ENCODE measurements around the gene CCDC178. TPM values are rescaled to one million over a fixed set of nuclear protein-coding genes. Genes with fewer than 3 reads are reported as not detected.
"Not testable (repeated sequence)": the region's sequence is repeated elsewhere in the genome, so short reads cannot be mapped to it uniquely, and the experiment has no call there.

CCDC178 gene
- total RNA-seq, 1 donor from 2014 or later: 2.8 TPM

DNA sequence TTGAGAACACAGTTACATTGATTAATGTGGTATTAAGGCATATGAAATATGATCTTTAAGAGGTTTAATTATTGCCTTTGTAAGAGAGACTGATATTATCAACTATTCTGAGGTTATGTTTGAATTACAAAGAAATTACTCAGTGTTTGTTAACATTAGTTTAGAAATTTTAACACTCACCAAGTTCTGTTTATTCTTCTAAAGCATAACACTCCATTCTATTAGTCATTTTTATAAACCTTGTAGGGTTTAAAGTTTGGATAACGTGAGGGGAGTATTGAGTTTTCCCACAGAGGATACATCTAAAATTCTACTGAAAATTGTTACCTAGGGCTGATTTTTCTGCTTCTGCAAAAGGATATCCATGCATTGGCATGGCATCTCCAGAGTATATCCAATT lies 7.7 kb downstream of the CCDC178 start:
- Mint-ChIP-seq H3K4me3 (no peak overlapping the region), H3K27ac (no peak overlapping the region), H3K9me3 (no peaks in the 10 kb centered on the region), H3K36me3 (no peaks in the 10 kb centered on the region), H3K27me3 (no peaks in the 10 kb centered on the region), H3K4me1 (ENCODE audit: unreplicated experiment) (no peaks in the 10 kb centered on the region)
- TF ChIP-seq, protein P1, sequence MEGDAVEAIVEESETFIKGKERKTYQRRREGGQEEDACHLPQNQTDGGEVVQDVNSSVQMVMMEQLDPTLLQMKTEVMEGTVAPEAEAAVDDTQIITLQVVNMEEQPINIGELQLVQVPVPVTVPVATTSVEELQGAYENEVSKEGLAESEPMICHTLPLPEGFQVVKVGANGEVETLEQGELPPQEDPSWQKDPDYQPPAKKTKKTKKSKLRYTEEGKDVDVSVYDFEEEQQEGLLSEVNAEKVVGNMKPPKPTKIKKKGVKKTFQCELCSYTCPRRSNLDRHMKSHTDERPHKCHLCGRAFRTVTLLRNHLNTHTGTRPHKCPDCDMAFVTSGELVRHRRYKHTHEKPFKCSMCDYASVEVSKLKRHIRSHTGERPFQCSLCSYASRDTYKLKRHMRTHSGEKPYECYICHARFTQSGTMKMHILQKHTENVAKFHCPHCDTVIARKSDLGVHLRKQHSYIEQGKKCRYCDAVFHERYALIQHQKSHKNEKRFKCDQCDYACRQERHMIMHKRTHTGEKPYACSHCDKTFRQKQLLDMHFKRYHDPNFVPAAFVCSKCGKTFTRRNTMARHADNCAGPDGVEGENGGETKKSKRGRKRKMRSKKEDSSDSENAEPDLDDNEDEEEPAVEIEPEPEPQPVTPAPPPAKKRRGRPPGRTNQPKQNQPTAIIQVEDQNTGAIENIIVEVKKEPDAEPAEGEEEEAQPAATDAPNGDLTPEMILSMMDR (conservative IDR thresholded peaks at IDR 0.05): no peak
- no peak for DNase-seq (ENCODE audit: extremely low spot score, unreplicated experiment)

DNA sequence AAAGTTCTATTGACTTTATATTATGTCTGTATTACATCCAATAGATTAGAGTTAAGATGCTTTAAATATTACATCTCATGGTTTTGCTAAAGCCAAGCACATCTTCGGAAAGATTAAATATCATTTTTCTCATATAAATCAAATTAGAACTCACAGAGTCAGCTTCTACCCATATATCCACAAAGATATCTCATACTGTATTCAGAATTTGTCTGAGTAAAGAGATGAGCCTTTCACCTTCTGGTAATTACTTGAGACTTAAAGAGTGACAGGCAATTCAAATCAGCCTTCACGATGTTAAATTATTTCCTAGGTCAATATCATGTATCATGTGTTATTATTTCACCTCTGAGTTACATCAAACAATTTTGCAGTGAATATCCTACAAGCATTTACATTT lies 13.0 kb downstream of the CCDC178 start:
- Mint-ChIP-seq H3K4me3 (no peak overlapping the region), H3K27me3 (no peaks in the 10 kb centered on the region), H3K4me1 (ENCODE audit: unreplicated experiment) (no peaks in the 10 kb centered on the region), H3K9me3 (no peaks in the 10 kb centered on the region), H3K36me3 (no peaks in the 10 kb centered on the region), H3K27ac (no peak overlapping the region)
- DNase-seq (ENCODE audit: extremely low spot score, unreplicated experiment): no peak
- TF ChIP-seq, protein P1 (conservative IDR thresholded peaks at IDR 0.05): no peak

DNA sequence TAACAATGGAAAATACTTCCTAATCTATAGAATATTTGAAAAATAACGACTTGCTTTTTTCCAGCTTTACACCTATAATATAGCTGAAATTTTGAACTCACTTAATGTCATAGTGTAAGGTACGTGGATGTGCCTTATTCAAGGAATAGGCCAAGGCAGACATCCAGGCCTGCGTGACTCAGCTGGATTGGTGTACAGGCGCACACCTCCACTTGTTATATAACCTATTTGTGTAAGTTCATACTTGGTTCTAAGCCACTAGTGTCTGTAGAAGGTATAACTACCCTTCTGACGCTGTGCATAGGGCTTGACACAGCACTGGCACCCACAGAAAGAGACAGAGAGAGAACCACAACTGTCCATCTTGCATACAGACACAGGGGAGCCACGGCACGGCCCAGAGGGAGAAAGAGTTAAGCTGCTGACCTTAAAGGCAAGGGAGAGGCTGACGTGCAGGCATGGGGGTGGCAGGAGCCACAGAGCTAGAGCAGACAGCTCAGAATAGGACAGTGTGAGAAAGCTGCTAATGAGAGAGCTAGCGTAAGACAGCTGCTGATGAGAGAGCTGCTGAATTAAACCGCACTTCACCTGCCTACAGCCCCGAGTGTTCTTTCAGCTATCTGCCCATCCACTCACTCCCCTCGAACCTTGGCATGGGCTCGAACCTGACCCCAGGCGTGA lies 16.1 kb downstream of the CCDC178 start:
- no peak overlapping the region for H3K27ac Mint-ChIP-seq

DNA sequence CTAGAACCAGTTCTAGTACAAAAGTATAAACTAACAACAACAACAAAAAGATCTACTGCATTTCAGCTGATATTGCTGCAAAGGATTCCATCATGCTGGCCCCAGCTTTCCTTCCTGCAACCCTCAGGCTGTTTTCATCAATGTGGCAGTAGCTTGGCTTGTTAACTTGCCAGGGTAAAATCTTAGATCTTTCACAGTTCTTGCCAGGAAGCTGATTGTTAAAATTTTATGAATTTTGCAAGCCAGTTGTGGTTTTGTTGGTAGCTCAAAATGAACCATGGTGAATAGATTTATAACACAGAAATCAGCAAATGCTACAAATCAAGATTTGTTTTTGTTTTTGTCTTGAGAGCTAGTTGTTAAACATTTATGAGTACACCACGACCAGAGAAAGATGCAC lies 19.3 kb downstream of the CCDC178 start:
- DNase-seq (ENCODE audit: extremely low spot score, unreplicated experiment): no peak
- Mint-ChIP-seq H3K4me1 (ENCODE audit: unreplicated experiment) (no peaks in the 10 kb centered on the region), H3K27ac (no peak overlapping the region), H3K36me3 (no peaks in the 10 kb centered on the region), H3K4me3 (no peak overlapping the region), H3K9me3 (no peaks in the 10 kb centered on the region), H3K27me3 (no peaks in the 10 kb centered on the region)
- TF ChIP-seq, protein P1 (conservative IDR thresholded peaks at IDR 0.05): no peak

More for the DNA sequence above, 16.1 kb downstream of the CCDC178 start:
- no peak overlapping the region for H3K4me3 Mint-ChIP-seq
- no peaks in the 10 kb centered on the region for H3K36me3 Mint-ChIP-seq
- TF ChIP-seq, protein P1 (conservative IDR thresholded peaks at IDR 0.05): no peak
- no peaks in the 10 kb centered on the region for H3K27me3 Mint-ChIP-seq
- DNase-seq (ENCODE audit: extremely low spot score, unreplicated experiment): no peak
- no peaks in the 10 kb centered on the region for H3K9me3 Mint-ChIP-seq
- H3K4me1 Mint-ChIP-seq (ENCODE audit: unreplicated experiment): no peaks in the 10 kb centered on the region

DNA sequence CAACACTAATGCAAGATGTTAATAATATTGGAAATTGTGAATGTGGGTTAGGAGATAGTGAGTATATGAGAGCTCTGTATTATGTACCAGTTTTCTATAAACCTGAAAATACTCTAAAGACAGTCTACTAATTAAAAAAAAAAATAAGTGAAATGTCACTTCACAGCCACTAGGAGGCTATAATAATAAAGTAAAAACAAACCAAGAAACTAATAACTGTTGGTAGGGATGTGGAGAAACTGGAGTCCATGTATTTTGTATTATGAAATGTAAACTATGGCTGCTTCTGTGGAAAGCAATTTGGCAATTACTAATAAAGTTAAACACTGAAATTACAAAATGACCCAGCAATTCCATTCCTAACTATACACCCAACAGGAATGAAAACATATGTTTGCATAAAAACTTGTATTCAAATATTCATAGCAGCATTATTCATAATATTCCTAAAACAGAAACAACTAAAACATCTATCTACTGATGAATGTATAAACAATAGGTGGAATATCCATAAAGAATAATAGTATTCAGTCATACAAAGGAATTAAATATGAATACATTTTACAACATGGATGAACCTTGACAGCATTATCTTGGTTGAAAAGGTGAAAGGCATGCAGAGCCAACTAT lies 36.2 kb downstream of the CCDC178 start:
- no peaks in the 10 kb centered on the region for H3K9me3 Mint-ChIP-seq
- H3K4me1 Mint-ChIP-seq (ENCODE audit: unreplicated experiment): peaks cover 8% of the 10 kb centered on the region
- no peak overlapping the region for H3K4me3 Mint-ChIP-seq
- H3K27me3 Mint-ChIP-seq: no peaks in the 10 kb centered on the region
- H3K36me3 Mint-ChIP-seq: no peaks in the 10 kb centered on the region
- TF ChIP-seq, protein P1 (conservative IDR thresholded peaks at IDR 0.05): peak; percentile 72
- H3K27ac Mint-ChIP-seq: no peak overlapping the region
- DNase-seq (ENCODE audit: extremely low spot score, unreplicated experiment): no peak

DNA sequence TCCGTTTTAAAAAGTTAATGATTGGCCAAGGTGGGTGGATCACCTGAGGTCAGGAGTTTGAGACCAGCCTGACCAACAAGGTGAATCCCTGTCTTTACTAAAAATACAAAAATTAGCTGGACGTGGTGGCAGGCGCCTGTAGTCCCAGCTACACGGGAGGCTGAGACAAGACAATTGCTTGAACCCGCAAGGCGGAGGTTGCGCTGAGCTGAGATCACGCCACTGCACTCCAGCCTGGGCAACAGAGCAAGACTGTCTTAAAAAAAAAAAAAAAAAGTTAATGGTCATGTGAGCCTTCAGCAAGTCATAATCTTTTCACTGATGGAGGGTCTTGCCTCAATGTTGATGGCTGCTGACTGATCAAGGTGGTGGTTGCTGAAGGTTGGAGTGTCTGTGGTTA lies 41.6 kb downstream of the CCDC178 start:
- H3K4me3 Mint-ChIP-seq; H3K27me3 Mint-ChIP-seq; H3K27ac Mint-ChIP-seq; H3K36me3 Mint-ChIP-seq; DNase-seq (ENCODE audit: extremely low spot score, unreplicated experiment); H3K4me1 Mint-ChIP-seq (ENCODE audit: unreplicated experiment); H3K9me3 Mint-ChIP-seq: not testable (repeated sequence)
